Astrocyte of the cerebellum (primary cell): ENCODE results near the gene CLMP.

ENCODE experiments used
- DNase-seq: peaks from one replicate; pipeline ENCODE4 v3.0.0-alpha.2; 2011; ENCODE audit warnings: low read depth
- H3K4me3 ChIP-seq: 2 replicates; pipeline ENCODE4 v1.5.1; 2011; ENCODE audit warnings: mild to moderate bottlenecking, low read depth, low read length, moderate library complexity
- CTCF ChIP-seq: IDR thresholded peaks from 2 replicates; pipeline ENCODE4 v1.5.1; 2012; ENCODE audit warnings: low read length, low read depth, moderate library complexity, mild to moderate bottlenecking; ENCODE audit errors: missing control alignments
- in situ Hi-C: cut with HindIII; loops from 2 replicates; pipeline ENCODE4 v1.10.0; 2017; ENCODE audit warnings: low sequenced_read_pairs

Gene CLMP

GRCh38 chr11:123145661-123146060 is 49.4 kb downstream of the CLMP start:
- no peak overlapping the region for H3K4me3 ChIP-seq
- DNase-seq = no peak
- no peak for TF ChIP-seq CTCF
- in situ Hi-C loops = no loop called here

- no peak overlapping the region for H3K4me3 ChIP-seq
- DNase-seq = no peak
- TF ChIP-seq CTCF = no peak
- in situ Hi-C loops = no loop called here
These were observed 49.8 kb downstream of the CLMP start for GRCh38 chr11:123145220-123145619.

GRCh38 chr11:123144707-123145106 is 50.3 kb downstream of the CLMP start:
- DNase-seq = no peak
- TF ChIP-seq CTCF = no peak
- H3K4me3 ChIP-seq = no peak overlapping the region
- in situ Hi-C loops = no loop called here

- H3K4me3 ChIP-seq = no peak overlapping the region
- TF ChIP-seq CTCF = no peak
- no peak for DNase-seq
- in situ Hi-C loops = no loop called here
These were observed 51.1 kb downstream of the CLMP start for GRCh38 chr11:123143921-123144320.

GRCh38 chr11:123143476-123143875 is 51.6 kb downstream of the CLMP start:
- no peak for DNase-seq
- no peak overlapping the region for H3K4me3 ChIP-seq
- in situ Hi-C loops = no loop called here
- no peak for TF ChIP-seq CTCF

GRCh38 chr11:123139206-123139605 is 55.8 kb downstream of the CLMP start:
- in situ Hi-C loops = no loop called here
- no peak for TF ChIP-seq CTCF
- H3K4me3 ChIP-seq = no peak overlapping the region
- DNase-seq = no peak
